CD1c-positive myeloid dendritic cell (primary cell): Measurements from ENCODE around the gene RBL1.
A peak's percentile ranks its signal among the peaks of the same experiment; 100 is the strongest.
"Not testable (repeated sequence)": the region's sequence is repeated elsewhere in the genome, so short reads cannot be mapped to it uniquely, and the experiment has no call there.

Source experiments
- DNase-seq: peaks from one replicate; pipeline ENCODE4 v3.0.0-alpha.2; 2016; ENCODE audit errors: extremely low spot score

Gene RBL1

GRCh38 chr20:37075932-37076685, 19.7 kb downstream of the RBL1 start:
- no peak for DNase-seq

GRCh38 chr20:37072293-37073196, 23.3 kb downstream of the RBL1 start:
- no peak for DNase-seq

- no peak for DNase-seq
Observed at GRCh38 chr20:37071481-37071911, 24.3 kb downstream of the RBL1 start.

- DNase-seq, result not testable (repeated sequence)
Observed at GRCh38 chr20:37069563-37069962, 26.2 kb downstream of the RBL1 start.

- DNase-seq, result no peak
Observed at GRCh38 chr20:37066168-37066567, 29.6 kb downstream of the RBL1 start.

- no peak for DNase-seq
Observed at GRCh38 chr20:37055276-37055675, 40.5 kb downstream of the RBL1 start.

GRCh38 chr20:37053230-37053950, 42.4 kb downstream of the RBL1 start:
- DNase-seq, result no peak

- peak; percentile 33 for DNase-seq
Observed at GRCh38 chr20:37042986-37043972, 52.5 kb downstream of the RBL1 start.

- DNase-seq, result not testable (repeated sequence)
Observed at GRCh38 chr20:37039366-37039765, 56.4 kb downstream of the RBL1 start.

- DNase-seq, result no peak
Observed at GRCh38 chr20:37032077-37032476, 63.7 kb downstream of the RBL1 start.

- DNase-seq, result no peak
Observed at GRCh38 chr20:37020636-37021035, 75.2 kb downstream of the RBL1 start.

GRCh38 chr20:37012631-37013030, 83.2 kb downstream of the RBL1 start:
- DNase-seq, result not testable (repeated sequence)

- not testable (repeated sequence) for DNase-seq
Observed at GRCh38 chr20:37011858-37012257, 83.9 kb downstream of the RBL1 start.

GRCh38 chr20:37011147-37011546, 84.7 kb downstream of the RBL1 start:
- DNase-seq, result no peak

- peak; percentile 80 for DNase-seq
Observed at GRCh38 chr20:37007898-37008649, 87.7 kb downstream of the RBL1 start.

GRCh38 chr20:37005062-37005942, 90.5 kb downstream of the RBL1 start:
- DNase-seq, result peak; percentile 87

- DNase-seq, result not testable (repeated sequence)
Observed at GRCh38 chr20:37001634-37002033, 94.2 kb downstream of the RBL1 start.

GRCh38 chr20:37000171-37000570, 95.6 kb downstream of the RBL1 start:
- not testable (repeated sequence) for DNase-seq

- DNase-seq, result no peak
Observed at GRCh38 chr20:36998652-36999051, 97.1 kb downstream of the RBL1 start.
